ENCODE results near the gene PPM1E. TPM values are rescaled to one million over a fixed set of nuclear protein-coding genes. Genes with fewer than 3 reads are reported as not detected.

The PPM1E gene
- total and polyA plus RNA-seq, 2 of the 4 experiments (the other 2 are of a cell fraction): under 0.01 to 0.05 TPM

GRCh38 chr17:58947411-58947810 lies 191.8 kb downstream of the PPM1E start:
- DNase-seq: no peak
- ATAC-seq (ENCODE audit: low read depth): no peak
- Histone ChIP-seq H3K79me1 (ENCODE audit: low read depth in 1 of 2, low read length in 2 of 2) (no peaks in the 10 kb centered on the region), H3K4ac (ENCODE audit: low read depth, low read length) (no peak overlapping the region), H2AK5ac (ENCODE audit: low read depth, low read length) (no peak overlapping the region), H3K27ac (ENCODE audit: insufficient read depth, low read length) (no peak overlapping the region), H3K18ac (ENCODE audit: low read depth, low read length) (no peak overlapping the region), H3K56ac (ENCODE audit: extremely low read depth, insufficient read depth, low read length) (no peak overlapping the region), H4K5ac (ENCODE audit: low read depth, low read length) (no peak overlapping the region), H2BK5ac (ENCODE audit: low read depth, low read length, poor library complexity, severe bottlenecking) (no peak overlapping the region), H2AFZ (replicated peaks; ENCODE audit: low read length, poor library complexity) (no peak overlapping the region), H3K9ac (ENCODE audit: low read depth, low read length) (no peak overlapping the region), H4K20me1 (ENCODE audit: insufficient read depth, low read length) (no peaks in the 10 kb centered on the region), H4K8ac (ENCODE audit: low read depth in 2 of 2, low read length in 2 of 2) (no peak overlapping the region), H3K14ac (replicated peaks; ENCODE audit: low read depth, low read length) (no peak overlapping the region), H3K36me3 (ENCODE audit: control insufficient read depth, insufficient read depth, low read length) (no peaks in the 10 kb centered on the region), H2BK120ac (ENCODE audit: low read depth, low read length) (no peak overlapping the region), H2AK9ac (replicated peaks; ENCODE audit: low read depth, low read length, poor library complexity) (no peak overlapping the region), H3K23ac (ENCODE audit: low read depth, low read length) (no peak overlapping the region), H2BK20ac (ENCODE audit: low read depth, low read length) (no peak overlapping the region), H3K27me3 (ENCODE audit: control insufficient read depth, insufficient read depth, low read length) (no peaks in the 10 kb centered on the region), H4K91ac (ENCODE audit: insufficient read depth, low read depth, low read length) (no peak overlapping the region), H3K9me1 (ENCODE audit: insufficient read depth, low read length) (no peaks in the 10 kb centered on the region), H3K4me3 (ENCODE audit: insufficient read depth, low read depth, low read length) (no peak overlapping the region), H3K9me3 (ENCODE audit: control insufficient read depth, insufficient read depth, low read length) (peaks cover 12% of the 10 kb centered on the region), H3K4me1 (ENCODE audit: control insufficient read depth, insufficient read depth, low read length) (no peaks in the 10 kb centered on the region), H2BK15ac (ENCODE audit: low read depth, low read length) (no peak overlapping the region), H3K4me2 (ENCODE audit: low read depth, low read length) (no peak overlapping the region)
- in situ Hi-C loops (cut with MboI; ENCODE audit: low sequenced_read_pairs): no loop called here
- POLR2A ChIA-PET (ENCODE audit: unreplicated experiment): no interaction called here
- no TSS peak for BruUV-seq (replicated peaks)
- dilution Hi-C loops (cut with HindIII; ENCODE audit: low sequenced_read_pairs, unreplicated experiment): no loop called here
- CTCF ChIA-PET: interaction anchor here (0.6 kb wide), 1 partner anchor 72 kb away, joined by 4 read pairs; no protein-coding TSS in a partner anchor
- intact Hi-C loops (cut with micrococcal nuclease): no loop called here
- 40% methylated on average over 1 of the region's 3 CpGs; no CpG with 5 or more reads in 1 of the 2 experiments for WGBS, 2 experiments (ENCODE audit: extremely low coverage in 2 of 2, insufficient read length in 1 of 2)
- TF ChIP-seq NFE2L2 (IDR thresholded peaks at IDR 0.05; ENCODE audit: low read depth, low read length): no peak
- no peak for TF ChIP-seq FOS (IDR thresholded peaks at IDR 0.05; ENCODE audit: low read depth, low read length)
- no peak for TF ChIP-seq RCOR1 (IDR thresholded peaks at IDR 0.05; ENCODE audit: insufficient replicate concordance, low read length)
- TF ChIP-seq SMC3 (IDR thresholded peaks at IDR 0.05; ENCODE audit: low read depth, low read length): no peak
- no peak for TF ChIP-seq MXI1 (IDR thresholded peaks at IDR 0.05; ENCODE audit: borderline replicate concordance, low read depth, low read length)
- TF ChIP-seq ELK1 (IDR thresholded peaks at IDR 0.05; ENCODE audit: borderline replicate concordance, low read depth, low read length): no peak
- TF ChIP-seq RAD21 (IDR thresholded peaks at IDR 0.05; ENCODE audit: low read length): no peak
- no peak for TF ChIP-seq POLR2A (IDR thresholded peaks at IDR 0.05; ENCODE audit: low read depth, low read length)
- no peak for TF ChIP-seq RFX5 (IDR thresholded peaks at IDR 0.05; ENCODE audit: low read depth, low read length)
- no peak for TF ChIP-seq MAFK (IDR thresholded peaks at IDR 0.05; ENCODE audit: low read depth, low read length)
- TF ChIP-seq USF2 (IDR thresholded peaks at IDR 0.05; ENCODE audit: low read depth, low read length): no peak
- no peak for TF ChIP-seq CEBPB (IDR thresholded peaks at IDR 0.05; ENCODE audit: low read depth, low read length)
- TF ChIP-seq CTCF (conservative IDR thresholded peaks at IDR 0.05; ENCODE audit: low read depth, low read length): no peak
- TF ChIP-seq CHD1 (IDR thresholded peaks at IDR 0.05; ENCODE audit: low read depth, low read length): no peak
- TF ChIP-seq MAZ (IDR thresholded peaks at IDR 0.05; ENCODE audit: borderline replicate concordance, low read depth, low read length): no peak

All from IMR-90 (cell line).